ENCODE measurements around the gene AACS.

Gene AACS

DNA sequence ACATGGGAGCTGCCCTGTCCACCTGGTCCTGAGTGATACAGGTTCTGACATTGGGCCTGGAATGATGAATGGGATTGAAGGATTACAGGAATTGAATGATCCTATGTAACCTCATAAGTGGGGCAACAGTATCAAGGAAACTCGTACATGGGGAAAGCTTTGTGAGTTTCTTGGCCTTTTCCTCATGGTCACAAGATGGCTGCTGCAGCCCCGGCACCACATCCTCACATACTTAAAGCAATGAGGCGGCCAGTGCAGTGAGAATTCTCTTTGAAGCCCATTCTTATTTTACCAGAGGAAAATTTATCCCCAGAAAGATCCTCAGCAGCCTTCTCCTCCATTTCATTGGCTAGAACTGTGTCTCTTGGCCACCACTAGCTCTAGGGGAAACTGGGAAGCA lies 91.9 kb downstream of the AACS start:
- DNase-seq (ENCODE audit: low read depth): no peak

DNA sequence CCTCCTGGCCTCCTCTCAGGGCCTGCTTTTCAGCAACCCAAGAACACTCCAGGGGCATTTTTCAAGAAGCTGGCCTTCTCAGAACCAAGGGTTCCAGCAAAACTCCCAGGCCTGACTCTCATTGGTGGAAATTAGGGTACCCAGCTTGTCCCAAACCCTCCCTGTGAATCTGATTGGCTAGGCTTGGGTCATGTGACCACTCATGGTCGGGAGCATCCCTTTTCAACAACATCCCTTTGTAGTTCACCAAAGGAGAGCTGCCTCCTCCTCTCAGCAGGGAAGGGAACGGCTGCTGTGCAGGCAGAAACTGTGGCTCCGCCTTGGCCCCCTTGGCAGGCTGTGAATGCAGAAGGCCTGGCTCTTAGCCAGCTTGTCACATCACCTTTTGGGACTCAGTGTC lies 94.5 kb downstream of the AACS start:
- no peak for DNase-seq (ENCODE audit: low read depth)

DNA sequence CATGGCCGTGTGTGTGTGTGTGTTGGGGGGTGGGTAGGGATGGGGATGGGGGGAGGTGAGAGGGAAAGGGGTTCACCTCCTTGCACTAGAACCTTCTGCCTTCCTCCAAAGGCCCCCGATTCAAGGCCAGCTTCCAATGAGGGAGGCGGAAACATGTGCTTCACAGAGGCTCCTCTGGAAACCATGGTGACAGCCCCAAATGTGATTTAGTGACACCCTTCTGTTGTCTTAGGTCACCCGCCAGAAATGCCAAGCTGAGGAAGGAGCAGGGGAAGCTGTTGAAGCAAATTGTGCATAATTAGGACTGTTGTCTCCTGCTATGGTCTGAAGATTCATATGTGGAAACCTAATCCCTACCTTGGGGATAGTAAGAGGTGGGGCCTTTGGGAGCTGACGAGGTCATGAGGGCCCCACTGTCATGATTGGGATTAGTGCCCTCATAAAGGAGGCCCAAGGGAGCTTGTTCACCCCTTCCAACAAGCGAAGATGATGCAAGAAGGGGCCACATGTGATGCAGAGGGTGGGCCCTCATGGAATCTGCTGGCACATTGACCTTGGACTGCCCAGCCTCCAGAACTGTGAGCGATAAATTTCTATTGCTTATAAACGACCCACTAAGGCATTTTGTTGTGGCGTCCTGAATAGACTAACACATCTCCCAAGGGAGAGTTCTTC lies 95.2 kb downstream of the AACS start:
- no peak for DNase-seq (ENCODE audit: low read depth)

DNA sequence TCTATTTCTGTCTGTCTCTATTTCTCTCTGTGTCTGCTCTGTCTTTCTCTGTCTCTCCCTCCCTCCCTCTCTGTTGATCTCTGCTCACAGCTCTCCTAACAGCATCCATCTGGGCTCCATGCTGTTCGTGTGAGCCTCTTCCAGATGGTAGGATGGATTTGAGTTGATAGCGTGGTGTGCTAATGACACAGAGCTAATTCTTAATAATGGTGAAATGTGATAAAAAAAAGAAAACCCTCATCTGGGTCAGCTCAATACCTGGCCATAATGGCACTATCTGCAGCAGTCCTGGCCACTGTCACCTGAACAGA lies 96.4 kb downstream of the AACS start:
- no peak for DNase-seq (ENCODE audit: low read depth)

DNA sequence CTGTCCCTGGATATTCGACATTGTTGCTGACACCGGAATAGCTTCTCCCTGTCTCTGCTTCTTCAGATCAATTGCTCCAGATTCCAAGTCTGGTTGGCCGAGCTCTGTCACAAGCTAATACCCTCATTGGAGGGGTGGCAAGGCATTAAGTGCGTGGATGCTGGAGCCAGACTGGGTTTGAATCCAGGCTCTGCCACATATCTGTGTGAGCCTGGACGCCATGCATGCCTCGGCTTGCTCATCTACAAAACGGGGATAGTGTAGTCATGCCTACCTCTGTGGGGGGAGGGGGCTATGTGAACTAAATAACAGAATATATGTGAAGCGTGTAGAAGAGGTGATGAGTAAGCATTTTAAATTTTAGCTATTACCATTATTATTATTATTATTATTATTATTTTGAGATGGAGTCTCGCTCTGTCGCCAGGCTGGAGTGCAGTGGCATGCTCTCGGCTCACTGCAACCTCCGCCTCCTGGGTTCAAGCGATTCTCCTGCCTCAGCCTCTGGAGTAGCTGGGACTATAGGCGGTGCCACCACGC lies 97.3 kb downstream of the AACS start:
- no peak for DNase-seq (ENCODE audit: low read depth)

DNA sequence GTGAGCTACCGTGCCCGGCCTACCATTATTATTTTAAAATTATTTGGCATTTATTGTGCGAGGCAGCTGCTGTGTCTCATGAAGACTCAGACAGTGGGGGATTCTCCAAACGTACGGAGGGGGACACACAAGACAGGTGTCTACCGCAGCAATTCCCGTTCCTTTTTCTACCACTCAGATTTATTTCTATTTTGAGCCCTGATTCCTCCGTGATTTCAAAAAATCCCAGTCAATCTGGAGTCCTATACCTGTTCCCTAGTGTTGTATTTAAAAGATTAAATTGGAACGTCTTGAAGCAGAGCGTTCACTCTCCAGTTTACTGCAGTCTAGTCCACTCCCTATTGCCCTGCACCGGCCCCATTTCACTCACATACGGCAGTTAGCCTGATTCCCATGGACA lies 97.9 kb downstream of the AACS start:
- no peak for DNase-seq (ENCODE audit: low read depth)

DNA sequence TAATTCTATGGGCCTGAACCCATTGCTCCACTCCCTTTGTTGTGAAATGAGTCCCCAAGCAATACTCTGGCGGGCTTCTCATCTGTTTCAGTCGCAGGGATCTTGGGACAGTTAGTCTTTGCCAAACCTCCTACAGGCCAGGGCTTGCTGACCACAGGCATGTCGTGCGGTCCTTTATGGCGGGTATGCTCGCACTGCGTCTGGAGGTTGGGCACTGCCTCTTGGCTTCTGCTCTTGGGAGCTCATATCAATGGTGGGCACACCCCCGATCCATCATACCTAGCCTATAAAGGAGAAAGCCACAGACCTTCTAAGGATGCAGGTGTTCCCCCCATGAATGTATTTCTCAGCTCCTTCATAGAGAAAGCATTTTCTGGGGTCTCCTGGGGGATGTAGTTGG lies 99.3 kb downstream of the AACS start:
- DNase-seq (ENCODE audit: low read depth): no peak

DNA sequence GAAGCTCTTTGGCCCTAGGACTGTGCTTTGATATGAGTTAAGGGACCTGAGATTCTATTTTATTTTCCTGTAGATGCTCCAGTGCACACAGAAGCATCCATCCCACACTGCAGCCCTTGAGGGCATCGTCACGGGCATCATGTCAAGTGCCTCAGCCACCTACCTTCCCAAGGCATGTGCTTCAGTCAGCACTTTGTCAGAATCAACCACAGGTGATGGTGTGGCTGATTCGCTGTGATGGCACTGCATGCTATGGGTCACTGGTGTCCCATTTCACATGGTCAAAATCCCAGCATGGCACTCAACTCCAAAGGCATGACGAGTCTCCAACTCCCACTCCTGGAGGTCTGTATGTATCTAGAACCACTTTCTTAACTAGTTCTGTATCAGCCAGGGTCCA lies 100.8 kb downstream of the AACS start:
- DNase-seq (ENCODE audit: low read depth): no peak

DNA sequence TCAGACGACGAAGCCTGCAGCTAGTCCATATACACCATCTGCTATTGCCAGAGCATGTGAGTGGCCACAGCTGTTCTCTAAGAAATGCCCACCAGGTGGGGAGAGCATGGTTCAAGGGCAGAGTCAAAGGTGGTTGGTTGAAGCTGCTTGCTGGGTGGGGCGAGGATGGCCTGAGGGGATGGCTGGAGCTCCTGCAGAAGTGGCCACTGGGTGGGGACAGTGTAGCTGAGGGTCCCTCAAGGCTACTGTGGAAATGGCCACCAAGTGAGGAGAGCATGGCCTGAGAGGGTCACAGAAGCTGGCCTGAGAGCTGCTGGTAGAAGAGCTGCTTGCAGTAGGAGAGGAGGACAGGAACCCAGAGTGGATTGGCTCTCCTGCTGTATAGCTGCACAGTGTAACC lies 102.4 kb downstream of the AACS start:
- no peak for DNase-seq (ENCODE audit: low read depth)

DNA sequence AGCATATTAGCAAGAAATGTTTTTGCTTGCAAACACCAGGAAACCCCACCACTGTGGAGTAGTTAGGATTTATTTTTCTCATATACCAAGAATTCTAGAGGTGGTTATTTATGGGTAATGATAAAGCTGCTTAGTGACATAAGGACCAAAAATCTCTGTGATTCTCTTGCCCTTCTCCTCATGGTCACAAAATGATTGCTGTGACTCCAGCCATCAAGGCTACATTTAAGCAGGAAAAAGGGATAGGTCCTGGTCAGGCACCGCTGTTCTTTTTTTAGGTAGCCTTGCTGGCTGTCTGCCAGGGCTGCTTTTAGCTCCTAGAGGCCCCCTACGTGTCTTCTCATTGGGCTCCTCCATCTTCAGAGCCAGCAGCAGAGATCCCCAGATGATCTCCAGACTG lies 104.2 kb downstream of the AACS start:
- no peak for DNase-seq (ENCODE audit: low read depth)

DNA sequence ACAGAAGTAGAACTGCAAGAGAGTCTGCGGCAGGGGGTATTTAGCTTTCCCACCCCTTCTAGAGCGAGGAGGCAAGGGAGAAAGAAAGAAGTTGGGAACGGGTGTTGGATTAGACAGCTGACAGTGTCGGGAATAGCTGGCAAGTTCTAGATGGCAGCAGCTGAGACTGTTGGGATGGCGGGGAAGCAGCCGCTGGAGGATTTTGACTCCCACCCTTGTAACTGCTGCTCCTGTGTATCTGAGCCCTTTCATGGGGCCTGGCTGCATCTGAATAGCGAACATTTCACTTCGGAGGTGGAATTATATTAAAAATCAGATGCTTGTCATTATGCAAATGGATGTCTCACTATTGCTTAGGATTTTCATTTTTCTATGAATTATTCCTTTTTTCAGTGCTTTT lies 104.6 kb downstream of the AACS start:
- no peak for DNase-seq (ENCODE audit: low read depth)

DNA sequence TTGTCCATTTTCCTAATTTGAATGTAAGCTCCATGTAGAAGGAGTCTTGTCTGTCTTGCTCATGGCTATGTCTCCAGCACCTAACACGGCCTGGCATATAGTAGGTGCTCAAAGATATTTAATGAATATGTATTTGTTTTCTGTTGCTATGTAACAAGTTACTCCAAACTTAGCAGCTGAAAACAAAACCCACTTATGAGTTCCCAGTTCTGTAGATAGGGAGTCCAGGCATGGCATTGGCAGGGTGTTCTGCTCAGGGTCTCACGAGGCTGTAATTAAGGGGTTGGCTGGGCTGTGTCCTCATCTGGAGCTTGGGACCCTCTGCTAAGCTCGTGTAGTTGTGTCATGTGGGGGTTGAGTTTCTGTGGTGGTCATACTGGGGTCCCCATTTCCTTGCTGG lies 106.0 kb downstream of the AACS start:
- DNase-seq (ENCODE audit: low read depth): no peak

DNA sequence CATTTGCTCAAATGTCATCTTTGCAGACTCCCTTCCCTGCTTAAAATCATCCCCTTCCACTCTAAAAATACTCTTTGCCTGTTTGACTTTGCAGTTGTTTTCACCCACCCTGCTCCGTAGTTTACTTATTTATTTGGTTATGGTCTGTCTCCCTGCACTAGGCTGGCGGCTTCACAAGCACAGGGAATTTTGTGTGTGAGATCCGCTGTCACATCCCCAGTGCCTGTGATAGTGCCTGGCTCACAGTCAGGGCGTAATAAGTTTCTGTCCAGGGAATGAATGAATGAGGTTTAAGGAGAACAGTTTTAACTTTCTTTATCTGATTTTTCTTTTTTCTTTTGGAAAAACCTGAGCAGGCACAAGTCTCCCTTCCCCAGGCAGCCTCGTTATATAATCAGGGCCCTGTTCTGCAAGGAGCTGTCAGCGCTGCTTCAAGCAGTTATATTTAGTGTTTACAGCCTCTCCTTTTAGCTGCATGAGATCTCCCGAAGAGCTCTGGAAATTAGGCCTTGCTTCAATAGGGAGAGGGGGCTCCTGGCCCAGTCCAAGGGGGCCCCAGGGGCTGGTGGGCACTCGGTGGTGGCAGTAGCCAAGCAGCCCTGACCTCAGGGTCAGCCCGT lies 107.1 kb downstream of the AACS start:
- DNase-seq (ENCODE audit: low read depth): no peak

DNA sequence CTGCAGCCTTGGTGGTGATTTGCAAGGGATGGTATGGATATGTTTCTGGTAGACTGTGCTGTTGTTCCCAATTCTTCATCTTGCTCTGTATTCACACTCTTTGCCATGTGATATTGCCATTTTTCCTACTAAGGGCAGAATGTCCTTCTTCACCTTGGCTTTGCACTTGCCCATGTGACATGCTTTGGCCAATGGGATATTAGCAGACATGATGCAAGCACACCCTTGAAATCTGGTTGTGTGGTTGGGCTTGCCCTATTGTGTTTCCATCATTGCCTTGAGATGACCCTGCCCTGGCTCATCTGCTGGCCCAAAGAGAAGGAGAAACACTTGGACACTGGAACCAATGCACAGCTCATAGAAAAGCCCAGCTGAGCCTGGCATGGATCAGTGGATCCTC lies 110.3 kb downstream of the AACS start:
- DNase-seq (ENCODE audit: low read depth): no peak

DNA sequence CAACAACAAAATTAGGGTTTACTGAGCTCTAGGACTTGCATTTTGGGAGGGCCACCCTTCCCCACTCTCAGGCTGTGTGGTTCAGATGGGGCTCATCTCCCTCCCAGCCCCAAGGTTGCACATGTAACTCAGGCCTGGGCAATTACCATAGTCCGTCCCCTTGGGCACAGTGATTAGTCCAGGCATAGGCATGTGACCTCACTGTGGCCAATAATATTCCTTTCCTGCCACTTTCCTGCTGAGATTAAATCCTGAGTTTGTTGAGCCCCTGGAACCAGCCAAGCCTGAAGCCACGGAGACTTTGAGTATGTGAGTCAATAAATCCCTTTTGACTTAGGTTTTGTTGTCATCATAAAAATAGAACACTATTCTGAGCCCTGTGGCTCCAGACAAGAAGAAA lies 113.0 kb downstream of the AACS start:
- no peak for DNase-seq (ENCODE audit: low read depth)

DNA sequence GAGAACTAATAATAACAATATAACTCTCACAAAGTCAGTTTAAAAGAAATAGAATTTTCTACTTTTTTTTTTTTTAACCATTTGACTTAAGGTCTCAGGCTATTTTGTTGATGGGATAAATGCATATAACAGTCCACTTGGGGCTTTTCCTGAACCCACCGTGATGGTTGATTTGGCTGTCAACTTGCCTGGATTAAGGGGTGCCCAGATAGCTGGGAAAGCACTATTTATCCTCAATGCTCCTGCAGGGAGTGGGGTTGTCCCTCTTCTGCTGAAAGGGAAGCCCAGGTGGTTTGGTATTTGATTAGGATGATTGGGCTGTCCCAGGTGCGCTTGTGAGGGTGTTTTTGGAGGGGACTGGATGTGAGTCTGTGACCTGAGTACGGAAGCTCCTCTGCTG lies 114.9 kb downstream of the AACS start:
- no peak for DNase-seq (ENCODE audit: low read depth)

DNA sequence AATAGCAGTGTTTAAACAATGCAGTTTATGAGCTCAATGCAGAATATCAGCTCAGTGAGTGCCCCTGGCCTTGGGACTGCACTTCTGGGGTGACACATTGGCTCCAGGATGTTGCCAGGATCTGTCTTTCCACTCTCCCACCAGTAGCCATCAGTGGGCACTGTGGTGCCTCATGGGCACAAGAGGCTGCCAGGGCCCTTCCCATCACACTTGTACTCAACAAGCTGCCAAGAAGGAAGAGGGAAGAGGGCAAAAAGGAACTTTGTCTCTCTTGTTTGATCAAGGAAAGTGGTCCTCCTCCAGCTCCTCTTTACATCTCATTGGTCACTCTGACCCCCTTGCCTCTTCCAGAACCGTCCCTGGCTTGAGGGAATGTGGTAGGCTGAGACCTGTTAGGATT lies 115.9 kb downstream of the AACS start:
- no peak for DNase-seq (ENCODE audit: low read depth)

DNA sequence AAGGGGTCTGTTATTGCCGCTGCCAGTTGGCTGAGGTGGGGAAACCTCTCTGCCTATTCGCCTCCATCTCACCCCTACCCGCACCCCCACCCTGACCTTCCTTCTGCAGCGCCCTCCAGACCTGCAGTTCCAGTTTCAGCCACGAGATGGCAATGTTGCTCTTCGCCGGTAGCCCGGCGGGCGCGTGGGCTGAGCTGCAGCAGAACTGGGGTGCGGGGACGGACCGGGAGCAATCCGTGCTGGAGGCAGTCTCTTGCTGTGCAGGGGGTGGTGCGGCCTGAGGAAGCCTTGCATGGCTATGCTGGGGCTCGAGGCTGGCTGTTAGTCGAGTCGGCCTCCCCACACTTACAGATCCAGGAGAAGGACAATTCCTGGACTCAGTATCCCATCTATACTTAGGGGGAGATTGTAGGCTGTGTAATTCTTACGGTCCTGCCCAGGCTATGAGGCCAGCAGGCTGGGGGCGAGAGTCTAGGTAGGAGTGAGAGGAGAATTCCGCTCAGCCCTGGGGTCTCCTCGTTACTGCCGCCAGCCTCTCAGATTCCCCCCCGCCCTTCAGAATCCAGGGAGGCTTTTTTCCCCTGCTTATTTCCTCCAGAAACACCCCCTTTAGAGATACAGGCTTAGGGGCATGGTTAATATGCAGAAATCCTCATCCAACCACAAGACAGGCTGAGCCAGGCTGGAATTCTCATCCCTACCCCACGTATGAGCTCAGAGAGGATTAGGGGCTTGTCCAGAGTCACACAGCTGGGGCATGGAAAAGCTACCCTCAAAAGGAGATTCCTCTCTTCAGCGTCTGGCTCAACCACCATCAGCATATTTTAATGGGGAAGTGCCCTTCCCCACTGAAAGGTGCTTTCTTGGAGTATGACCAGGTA lies 118.2 kb downstream of the AACS start:
- peak; percentile 65 for DNase-seq (ENCODE audit: low read depth)

DNA sequence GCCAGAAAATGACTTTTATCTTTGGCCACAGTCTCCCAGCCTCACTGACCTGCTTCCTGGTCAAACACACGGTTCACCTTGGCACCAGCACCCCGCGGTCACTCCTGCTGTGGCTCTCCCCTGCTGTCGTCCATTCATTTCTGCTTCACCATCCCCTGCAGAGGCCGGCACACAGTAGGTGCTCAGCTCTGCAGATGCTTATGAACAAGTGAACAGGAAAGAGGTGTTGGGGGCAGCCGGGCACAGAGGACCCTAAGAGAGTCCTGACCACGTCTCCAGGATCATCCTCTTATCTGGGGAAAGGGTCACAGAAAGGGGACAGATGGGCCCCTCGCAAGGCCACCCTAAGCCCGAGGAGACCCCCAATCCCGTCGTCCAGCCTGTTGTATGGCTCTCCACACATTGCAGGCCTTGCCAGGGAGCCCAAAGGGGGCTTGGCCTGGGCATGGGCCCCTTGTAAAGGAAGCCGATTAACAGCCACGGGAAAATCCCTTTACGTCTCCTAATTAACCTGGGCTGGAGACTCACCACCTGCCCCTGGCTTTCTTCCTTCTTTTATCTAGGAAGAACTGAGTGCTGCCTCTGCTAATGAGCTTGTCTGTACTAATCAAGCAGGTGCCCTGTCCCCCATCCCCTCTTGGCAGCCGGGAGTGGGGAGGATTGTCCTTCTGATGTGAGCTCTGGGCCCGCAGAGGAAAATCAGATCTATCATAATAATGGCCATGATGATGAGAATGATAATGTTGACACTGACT lies 119.2 kb downstream of the AACS start:
- no peak for DNase-seq (ENCODE audit: low read depth)

DNA sequence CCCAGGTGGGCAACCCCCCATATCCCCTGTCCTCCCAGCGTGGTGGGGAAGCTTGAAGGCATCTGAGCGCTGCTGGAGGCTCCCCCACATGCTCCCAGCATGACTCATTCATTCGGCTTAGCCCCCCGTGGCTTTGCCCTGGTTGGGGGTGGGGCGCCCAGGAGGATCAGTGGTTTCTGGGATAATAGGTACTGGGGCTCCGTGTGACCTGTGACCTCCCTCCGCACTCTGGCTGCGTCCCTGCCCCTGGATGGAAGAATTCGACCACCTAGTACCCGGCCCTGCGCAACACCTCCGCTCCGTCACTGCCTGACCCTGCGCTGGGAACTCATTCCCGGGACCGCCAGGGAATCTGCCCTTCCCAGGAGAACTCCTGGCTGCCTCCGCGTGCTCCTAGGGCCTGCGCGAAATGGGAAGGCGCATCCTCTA lies 120.1 kb downstream of the AACS start:
- no peak for DNase-seq (ENCODE audit: low read depth)

DNA sequence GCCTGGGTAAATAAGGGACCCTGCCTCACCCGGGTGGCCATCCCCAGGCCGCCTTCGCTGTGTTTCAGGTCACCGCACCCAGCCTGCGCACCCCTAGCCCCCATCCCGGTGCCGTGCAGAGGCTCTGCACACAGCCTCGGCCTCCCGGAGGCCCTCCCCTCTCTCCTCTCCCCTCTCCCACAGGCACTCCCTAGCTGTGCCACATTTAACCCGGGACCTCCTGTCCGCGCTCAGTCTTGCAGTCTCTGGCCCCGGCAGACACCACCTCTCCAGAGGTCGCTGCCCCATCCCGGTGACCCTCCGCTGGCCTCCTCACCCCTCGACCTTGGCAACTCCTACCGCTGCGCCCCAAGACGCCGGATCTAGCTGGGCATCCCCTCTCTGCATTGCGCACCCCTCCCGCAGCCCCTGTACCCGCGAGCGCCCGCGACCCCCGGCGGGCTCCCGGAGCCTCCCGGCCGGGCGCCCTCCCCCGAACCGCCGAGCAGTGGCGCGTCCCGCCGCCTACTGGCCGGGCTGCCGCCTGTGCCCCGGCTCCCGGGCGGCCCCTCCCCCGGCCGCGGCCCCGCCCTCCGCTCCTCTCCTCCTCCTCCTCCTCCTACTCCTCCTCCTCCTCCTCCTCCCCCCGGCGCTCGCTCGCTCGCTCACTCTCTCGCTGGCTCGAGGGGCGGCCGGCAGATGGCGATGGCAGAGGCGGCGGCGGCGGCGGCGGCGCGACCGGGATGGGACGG lies 120.7 kb downstream of the AACS start, which contains the start of gene TMEM132B:
Gene TMEM132B (plus strand): TSS at position 647 of the 731 bp plus-strand sequence.
- no peak for DNase-seq (ENCODE audit: low read depth)
